HG03342 (cell line): ENCODE results near the gene TMEM145.
A peak's percentile ranks its signal among the peaks of the same experiment; 100 is the strongest.
"Not testable (repeated sequence)": the region's sequence is repeated elsewhere in the genome, so short reads cannot be mapped to it uniquely, and the experiment has no call there.

ENCODE experiments used
- ATAC-seq: cut with Tn5 transposase; IDR thresholded peaks from one replicate; pipeline ENCODE4 v1.9.1; 2021; ENCODE audit warnings: mild to moderate bottlenecking, moderate library complexity; ENCODE audit not compliant: unreplicated experiment

TMEM145 gene

DNA sequence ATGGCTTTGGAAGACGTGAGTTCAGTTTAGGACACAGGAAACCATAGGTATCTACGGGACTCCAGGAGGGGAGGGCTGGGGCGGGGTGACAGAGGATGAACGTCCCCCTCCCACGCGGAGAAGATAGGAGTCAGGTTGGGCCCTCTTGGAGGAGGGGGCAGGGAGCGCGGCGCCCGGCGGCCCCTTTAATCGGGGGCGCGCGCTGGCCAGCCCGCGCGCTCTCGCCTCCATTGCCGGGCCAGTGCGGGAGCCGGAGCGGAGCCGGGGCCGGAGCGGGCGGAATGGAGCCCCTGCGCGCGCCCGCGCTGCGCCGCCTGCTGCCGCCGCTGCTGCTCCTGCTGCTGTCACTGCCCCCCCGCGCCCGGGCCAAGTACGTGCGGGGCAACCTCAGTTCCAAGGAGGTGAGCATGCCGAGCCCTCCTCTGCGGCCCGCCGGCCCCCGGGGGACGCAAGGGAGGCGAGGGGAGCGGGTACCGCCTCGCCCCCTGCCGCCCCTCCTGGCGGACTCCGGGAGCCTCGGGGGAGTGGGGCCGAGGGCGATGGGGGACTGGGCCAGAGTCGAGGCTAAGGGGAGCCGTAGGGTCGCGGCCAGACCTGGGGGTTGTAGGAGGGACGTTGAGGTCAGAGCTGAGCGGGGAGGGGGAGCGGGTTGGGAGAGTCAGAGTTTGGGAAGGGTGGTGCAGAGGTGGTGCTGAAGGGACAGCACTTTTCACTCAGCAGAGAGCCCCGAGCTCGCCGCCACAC, at the start of gene TMEM145:
TMEM145 (plus strand) TSS at position 214 of the 744 bp plus-strand sequence; CDS start at position 282, 68 bp downstream.
- no peak for ATAC-seq

DNA sequence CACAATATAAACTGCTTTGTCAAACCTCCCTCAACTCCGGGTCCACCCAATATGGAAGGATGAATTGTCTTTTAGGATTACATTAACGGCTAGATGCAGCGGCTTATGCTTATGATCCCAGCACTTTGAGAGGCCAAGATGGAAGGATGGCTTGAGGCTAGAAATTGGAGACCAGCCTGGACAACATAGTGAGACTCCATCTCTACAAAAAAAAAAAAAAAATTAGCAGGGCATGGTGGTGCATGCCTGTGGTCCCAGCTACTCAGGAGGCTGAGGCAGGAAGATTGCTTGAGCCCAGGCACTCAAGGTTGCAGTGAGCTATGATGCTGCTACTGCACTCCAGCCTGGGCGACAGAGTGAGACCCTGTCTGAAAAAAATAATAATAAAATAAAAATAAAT, 47.0 kb upstream of the TMEM145 start:
- not testable (repeated sequence) for ATAC-seq

DNA sequence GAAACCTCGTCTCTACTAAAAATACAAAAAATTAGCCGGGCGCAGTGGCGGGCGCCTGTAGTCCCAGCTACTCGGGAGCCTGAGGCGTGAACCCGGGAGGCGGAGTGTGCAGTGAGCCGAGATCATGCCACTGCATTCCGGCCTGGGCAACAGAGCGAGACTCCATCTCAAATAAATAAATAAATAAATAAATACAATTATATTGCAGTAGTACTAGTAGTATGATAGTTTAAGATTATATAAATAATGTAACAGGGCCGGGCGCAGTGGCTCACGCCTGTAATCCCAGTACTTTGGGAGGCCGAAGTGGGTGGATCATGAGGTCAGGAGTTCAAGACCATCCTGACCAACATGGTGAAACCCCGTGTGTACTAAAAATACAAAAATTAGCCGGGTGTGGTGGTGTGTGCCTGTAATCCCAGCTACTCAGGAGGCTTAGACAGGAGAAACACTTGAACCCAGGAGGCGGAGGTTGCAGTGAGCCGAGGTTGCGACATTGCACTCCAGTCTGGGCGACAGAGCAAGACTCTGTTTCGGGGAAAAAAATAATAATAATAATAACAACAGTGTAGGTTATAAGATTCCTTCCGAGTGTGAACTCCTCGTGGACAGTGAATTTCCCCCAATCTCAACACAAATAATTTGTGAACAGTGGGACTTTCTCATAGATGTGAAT, 46.0 kb upstream of the TMEM145 start:
- not testable (repeated sequence) for ATAC-seq

DNA sequence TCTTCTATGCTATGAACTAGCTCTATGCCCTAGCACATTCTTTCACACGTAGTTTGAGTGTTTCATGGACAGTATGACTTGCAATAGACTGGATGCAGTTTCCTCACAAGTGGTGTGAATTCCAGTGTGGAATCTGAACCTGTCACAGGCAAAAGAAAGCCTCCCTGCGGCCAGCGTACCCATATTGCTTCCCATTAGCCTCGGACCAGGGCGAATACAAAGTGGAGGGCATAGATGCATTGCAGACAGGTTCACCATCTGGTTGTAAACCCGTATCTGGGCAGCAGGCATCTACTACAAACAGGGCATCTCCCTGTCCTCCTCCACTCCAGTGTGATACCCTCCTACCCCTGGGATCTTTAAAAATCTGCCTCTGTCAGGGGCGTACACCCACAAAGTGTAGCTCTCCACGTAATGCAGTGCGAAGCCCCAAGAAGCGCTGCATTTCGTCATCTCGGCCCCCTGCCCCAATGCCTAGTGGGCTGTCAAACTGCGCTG, 45.4 kb upstream of the TMEM145 start:
- ATAC-seq = no peak

GRCh38 chr19:42268142-42268703, 44.9 kb upstream of the TMEM145 start:
- ATAC-seq = peak; percentile 52

DNA sequence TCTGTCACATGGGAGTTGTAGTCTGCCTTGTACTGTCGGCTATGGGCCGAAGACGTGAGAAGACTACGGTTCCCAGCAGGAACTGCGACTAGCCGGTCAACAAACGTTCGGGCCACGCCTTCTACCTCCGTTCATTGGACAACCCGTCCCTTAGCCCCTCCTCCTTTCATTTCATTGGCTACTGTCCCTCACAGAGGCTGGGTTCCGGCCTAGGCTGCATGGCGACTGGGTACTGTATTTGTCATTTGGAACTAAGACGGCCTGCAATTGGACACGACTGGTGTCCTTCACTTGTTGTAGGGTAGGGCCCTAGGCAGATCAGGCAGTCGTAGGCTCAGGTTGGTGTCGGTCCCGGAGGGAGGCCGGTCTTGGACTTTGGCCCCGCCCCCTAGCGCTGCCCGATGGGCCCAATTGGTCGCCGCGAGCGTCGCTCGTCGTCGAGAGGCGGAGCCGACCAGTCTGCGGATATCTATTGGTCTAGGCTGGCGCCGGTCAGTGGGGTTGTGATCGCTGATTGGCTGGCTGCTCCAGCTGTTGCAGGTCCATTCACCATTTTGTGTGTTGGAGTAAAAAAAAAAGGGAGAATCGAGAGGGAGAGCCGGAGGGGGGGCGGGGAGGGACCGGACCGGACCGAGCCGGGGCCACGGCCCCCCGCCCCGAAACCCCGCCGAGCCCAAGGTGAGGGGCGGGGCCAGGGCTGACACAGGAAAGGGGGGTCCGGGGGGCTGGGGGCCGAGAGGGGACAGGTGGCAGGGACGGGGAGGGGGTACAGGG, 44.2 kb upstream of the TMEM145 start, which contains the start of gene CIC:
CIC (plus strand) TSS at position 549 of the 774 bp plus-strand sequence. CDS start 2,532 bp downstream, outside the sequence.
- peak; percentile 78 for ATAC-seq

GRCh38 chr19:42269478-42270345, 43.4 kb upstream of the TMEM145 start:
- ATAC-seq = no peak

- no peak for ATAC-seq
Measured at GRCh38 chr19:42270346-42271044, 42.6 kb upstream of the TMEM145 start.

- ATAC-seq = no peak
Measured at GRCh38 chr19:42271045-42271419, 42.1 kb upstream of the TMEM145 start.

DNA sequence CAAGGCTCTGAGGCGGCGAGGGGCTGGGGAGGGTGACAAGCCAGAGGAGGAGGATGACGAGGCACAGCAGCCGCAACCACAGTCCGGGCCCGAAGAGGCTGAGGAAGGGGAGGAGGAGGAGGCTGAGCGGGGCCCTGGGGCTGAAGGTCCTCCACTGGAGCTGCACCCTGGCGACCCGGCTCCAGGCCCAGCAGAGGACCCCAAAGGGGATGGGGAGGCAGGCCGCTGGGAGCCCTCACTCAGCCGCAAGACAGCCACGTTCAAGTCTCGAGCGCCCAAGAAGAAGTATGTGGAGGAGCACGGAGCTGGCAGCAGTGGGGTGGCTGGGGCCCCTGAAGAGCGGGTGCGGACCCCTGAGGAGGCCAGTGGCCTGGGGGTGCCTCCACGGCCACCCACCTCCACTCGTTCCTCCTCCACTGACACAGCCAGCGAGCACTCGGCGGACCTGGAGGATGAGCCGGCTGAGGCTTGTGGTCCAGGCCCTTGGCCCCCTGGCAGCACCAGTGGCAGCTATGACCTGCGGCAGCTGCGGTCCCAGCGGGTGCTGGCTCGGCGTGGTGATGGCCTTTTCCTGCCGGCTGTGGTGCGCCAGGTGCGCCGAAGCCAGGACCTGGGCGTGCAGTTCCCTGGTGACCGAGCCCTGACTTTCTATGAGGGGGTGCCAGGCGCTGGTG, 41.1 kb upstream of the TMEM145 start:
- ATAC-seq = no peak

DNA sequence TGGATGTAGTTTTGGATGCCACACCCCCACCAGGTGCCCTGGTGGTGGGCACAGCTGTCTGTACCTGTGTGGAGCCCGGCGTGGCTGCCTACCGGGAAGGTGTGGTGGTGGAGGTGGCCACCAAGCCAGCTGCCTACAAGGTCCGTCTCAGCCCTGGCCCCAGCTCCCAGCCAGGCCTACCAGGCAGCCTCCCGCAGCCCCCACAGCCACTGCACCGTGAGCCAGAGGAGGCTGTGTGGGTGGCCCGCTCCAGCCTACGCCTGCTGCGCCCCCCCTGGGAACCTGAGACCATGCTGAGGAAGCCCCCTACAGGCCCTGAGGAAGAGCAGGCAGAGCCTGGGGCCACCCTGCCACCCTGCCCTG, 40.6 kb upstream of the TMEM145 start:
- no peak for ATAC-seq

- ATAC-seq = no peak
Measured at GRCh38 chr19:42272989-42273406, 40.1 kb upstream of the TMEM145 start.

- ATAC-seq = no peak
Measured at GRCh38 chr19:42273407-42274064, 39.6 kb upstream of the TMEM145 start.

- no peak for ATAC-seq
Measured at GRCh38 chr19:42274065-42274682, 38.9 kb upstream of the TMEM145 start.

- ATAC-seq = no peak
Measured at GRCh38 chr19:42275103-42275502, 38.0 kb upstream of the TMEM145 start.

DNA sequence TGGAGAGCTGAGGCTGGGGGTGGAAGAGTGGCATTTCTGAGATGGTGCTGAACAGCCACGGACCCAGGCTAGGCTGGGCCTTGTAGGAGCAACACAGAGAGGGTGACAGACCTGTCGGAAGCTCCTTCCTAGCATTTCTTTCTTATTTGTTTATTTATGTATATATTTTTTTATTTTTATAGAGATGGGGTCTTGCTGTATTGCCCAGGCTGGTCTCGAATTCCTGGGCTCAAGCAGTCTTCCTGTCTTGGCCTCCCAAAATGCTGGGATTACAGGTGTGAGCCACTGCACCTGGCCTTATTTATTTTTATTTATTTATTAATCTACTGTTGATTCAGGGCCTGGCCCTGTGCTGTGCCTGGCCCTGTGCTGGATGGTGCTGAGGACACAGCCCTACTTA, 37.6 kb upstream of the TMEM145 start:
- no peak for ATAC-seq

DNA sequence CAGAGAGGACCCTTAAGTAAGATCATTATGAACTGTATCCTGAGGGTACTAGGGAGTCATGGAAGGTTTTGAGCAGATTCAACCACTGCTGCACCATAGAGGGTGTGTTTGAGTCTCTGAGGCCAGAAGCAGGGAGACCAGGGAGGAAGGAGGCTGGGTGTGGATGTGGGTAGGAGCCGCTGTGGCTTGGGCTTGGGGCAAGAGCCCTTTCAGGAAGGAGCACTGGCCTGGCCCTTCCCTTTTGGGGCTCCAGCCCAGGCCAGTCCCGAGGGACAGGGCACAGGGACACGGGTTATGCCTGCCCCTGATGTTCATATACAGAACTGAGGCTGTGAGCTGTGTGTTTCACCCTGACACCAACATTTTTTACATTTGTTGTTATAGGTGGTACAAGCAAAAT, 36.8 kb upstream of the TMEM145 start:
- no peak for ATAC-seq

GRCh38 chr19:42276821-42277220, 36.3 kb upstream of the TMEM145 start:
- no peak for ATAC-seq
